HT-29 (cell line): ENCODE results near the gene FOXI1. TPM values are rescaled to one million over a fixed set of nuclear protein-coding genes. Genes with fewer than 3 reads are reported as not detected.
"Not testable (repeated sequence)": the region's sequence is repeated elsewhere in the genome, so short reads cannot be mapped to it uniquely, and the experiment has no call there.

Source experiments
- DNase-seq: peaks from one replicate; pipeline ENCODE4 v3.0.0-alpha.2; 2015; ENCODE audit warnings: low spot score
- total RNA-seq: library from RNA; depleted of rRNA; stranded (reverse); fragments of >200 nt; shearing (Covaris generic); gene quantifications from 2 replicates; pipeline ENCODE4 v1.2.3, GENCODE V29; 2014

FOXI1 gene
- total RNA-seq, 1 experiment from 2014 or later: not detected

- DNase-seq: no peak
Measured at GRCh38 chr5:170126061-170126460, 20.4 kb downstream of the FOXI1 start.

GRCh38 chr5:170126626-170127025, 20.9 kb downstream of the FOXI1 start:
- DNase-seq: no peak

GRCh38 chr5:170131235-170131634, 25.5 kb downstream of the FOXI1 start:
- DNase-seq: no peak

DNA sequence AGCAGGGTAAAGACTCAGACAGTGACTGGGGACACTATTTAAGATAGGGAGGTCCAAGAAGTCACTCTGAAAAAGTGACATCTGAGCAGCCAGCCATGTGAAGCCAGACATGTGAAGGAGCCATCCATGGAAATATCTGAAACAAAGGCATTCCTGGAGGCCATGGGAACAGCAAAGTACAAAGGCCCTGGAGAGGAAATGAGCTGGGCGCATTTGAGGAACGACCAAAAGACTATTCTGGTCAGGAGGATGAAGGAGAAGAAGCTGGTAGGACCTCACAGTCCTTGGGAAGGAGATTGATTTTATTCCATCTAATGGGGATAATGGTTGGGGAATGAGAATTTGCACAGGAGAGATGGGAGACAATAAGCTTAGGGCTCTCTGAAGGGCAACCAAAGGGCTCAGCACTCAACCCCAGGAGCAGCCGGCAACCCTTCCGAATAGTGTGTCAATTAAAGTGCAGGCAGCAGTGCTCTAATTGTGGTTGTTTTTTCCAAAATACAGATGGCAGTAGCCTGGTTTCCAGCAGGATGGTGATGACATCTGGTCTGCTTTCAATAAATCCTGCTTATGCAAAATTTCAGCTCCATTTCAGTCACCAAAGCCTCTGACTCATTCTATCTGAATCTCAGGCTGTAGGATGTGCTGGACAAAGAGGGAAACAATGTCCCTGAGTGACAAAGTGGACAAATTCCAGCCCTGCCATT, 26.7 kb downstream of the FOXI1 start:
- no peak for DNase-seq

DNA sequence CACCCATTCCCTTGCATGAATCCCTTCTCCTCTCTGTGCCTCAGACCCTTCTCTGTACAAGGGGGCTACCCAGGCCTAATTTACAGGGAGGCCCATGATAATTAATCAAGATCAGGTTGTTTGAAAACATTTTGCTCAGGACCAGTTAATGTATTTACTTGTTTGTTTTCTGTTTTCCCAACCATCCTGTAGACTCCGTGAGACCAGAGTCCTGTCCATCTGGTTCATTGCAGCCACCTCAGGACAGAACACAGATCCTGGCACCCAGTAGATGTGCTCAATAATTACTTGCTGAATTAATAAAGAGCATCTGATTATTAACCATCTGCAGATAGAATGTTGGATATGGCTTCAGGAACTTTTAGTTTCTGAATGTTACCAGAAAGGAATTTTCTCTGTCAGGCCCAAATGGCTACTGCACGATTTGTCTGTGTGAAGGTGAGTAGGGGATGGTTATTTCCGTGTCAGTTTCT, 27.3 kb downstream of the FOXI1 start:
- no peak for DNase-seq

- DNase-seq: no peak
Measured at GRCh38 chr5:170135796-170136490, 30.2 kb downstream of the FOXI1 start.

- DNase-seq: no peak
Measured at GRCh38 chr5:170136506-170136905, 30.8 kb downstream of the FOXI1 start.

DNA sequence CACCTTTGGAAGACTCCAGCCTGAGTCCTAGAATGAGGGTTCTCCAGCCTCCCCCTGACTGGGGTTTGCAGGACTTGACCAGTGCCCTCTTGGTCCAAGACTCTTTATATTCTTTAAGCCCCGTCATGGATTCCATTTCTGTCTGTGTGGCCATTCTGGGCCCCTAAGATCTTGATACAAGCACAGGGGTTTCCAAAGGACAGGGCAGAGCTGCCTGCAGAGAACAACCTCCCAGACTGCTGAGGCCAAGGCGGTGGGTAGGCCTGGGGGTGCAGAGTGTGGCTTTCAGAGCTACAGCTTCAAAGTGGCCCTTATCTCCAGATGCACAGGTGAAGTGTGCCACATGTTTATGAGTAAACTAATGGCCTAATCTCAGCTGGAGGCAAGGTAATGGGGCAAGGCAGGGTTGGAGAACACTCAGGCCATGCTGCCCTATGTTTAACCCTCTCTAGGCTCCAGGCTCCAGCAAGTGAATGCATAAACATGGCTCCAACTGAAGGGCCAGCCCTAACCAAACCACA, 32.1 kb downstream of the FOXI1 start:
- DNase-seq: no peak

DNA sequence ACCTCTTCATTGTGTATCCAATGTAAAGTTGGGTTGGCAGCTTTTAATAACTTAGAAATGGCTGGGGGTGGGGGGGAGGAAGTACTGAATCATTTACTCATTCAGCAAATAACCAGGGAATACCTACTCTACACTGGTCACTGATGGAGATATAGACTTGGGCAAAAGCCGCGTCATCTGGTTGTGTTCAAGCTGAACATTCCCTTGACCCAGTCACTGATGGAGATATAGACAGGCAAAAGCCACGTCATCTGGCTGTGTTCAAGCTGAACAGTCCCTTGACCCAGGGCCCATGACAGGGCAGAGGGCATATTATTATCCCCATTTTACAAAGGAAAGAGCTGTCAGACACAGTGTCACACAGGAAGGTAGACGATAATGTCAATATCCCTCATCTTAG, 32.6 kb downstream of the FOXI1 start:
- DNase-seq: no peak

DNA sequence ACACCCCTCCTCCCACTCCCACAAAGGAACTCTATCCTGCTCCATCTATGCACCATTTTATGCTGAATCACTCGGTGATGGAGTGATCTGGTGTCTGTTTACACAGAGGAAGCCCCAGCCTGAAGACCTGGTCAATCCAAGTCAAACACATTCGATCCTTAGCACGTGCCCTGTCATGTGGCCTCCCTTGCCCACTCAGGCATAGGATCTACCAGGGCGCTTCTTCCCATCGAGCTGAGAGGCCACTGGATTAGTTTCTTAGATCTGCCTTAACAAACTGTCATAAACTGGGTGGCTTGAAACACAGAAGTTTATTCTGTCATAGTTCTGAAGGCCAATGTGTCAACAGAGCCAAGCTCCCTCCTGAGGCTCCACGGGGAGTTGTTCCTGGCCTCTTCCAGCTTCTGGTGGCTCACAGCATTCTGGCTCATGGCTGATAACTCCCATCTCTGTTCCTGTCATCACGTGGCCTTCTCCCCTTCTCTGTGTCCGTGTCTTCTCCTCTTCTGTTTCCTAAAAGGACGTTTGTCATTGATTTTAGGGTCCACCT, 34.2 kb downstream of the FOXI1 start:
- no peak for DNase-seq

- DNase-seq: not testable (repeated sequence)
Measured at GRCh38 chr5:170141196-170141595, 35.5 kb downstream of the FOXI1 start.

- DNase-seq: no peak
Measured at GRCh38 chr5:170141636-170142035, 35.9 kb downstream of the FOXI1 start.

DNA sequence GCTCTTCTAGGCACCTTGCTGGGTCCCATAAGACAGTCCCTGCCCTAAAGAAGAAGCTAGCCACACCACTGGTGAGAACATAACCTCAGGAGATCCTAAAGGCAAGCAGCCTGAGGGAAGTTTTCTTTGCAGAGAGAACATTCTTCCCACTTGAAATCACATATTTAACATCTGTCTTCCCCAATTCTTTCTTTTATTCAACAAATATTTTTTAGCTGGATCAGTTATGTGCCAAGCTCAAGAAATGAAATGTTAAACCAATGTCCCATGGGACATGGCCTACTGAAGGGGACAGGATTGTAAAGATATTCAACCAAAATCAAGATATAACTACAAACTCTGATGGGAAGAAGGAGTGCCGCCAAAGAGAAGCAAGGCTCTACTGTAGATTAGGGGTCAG, 36.5 kb downstream of the FOXI1 start:
- no peak for DNase-seq

GRCh38 chr5:170143091-170143490, 37.4 kb downstream of the FOXI1 start:
- no peak for DNase-seq

DNA sequence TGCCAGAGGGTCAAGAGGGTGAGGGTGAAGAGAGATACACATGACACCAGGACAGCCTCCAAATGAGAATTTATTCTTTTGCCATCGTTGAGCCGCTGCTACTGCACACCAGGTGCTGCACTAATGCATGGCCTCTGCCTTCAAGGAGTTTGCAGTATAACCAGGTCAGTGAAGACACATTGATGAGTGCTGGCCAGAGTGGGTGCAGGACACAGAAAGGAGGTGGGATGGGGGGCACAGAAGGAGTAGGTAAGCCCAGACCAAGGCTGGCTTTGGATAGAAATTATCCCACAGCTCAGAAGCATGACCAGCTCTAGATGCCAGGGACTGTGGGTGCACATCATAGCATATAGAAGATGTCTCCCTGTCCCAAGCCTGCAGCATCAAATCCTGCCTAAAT, 38.0 kb downstream of the FOXI1 start:
- DNase-seq: no peak

- DNase-seq: no peak
Measured at GRCh38 chr5:170144286-170145023, 38.8 kb downstream of the FOXI1 start.

DNA sequence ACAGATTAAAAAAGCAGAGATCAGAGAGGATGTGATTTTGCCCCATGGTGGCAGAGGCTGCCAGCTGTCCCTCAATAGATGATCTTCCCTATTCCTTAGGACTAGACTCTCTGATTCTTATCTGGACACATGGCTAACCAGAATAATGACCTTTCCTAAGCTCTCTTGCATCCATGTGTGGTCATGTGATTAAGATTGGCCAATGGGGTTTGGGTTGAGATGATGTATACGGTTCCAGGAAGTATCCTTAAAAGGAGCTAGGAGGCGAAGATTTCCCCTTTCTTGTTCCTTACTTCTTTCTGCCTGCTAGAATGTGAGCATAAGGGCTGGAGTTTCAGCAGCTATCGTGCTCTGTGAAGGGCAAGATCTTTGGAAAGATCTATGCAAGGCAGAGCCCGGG, 39.8 kb downstream of the FOXI1 start:
- no peak for DNase-seq

- no peak for DNase-seq
Measured at GRCh38 chr5:170147051-170147752, 41.5 kb downstream of the FOXI1 start.

- no peak for DNase-seq
Measured at GRCh38 chr5:170147753-170148264, 42.1 kb downstream of the FOXI1 start.

GRCh38 chr5:170148430-170149205, 42.9 kb downstream of the FOXI1 start:
- DNase-seq: no peak

GRCh38 chr5:170149206-170149515, 43.5 kb downstream of the FOXI1 start:
- no peak for DNase-seq
